Right renal pelvis (tissue), 4 donors: ENCODE results near the gene CDC20B. TPM values are rescaled to one million over a fixed set of nuclear protein-coding genes. Genes with fewer than 3 reads are reported as not detected.
A peak's percentile ranks its signal among the peaks of the same experiment; 100 is the strongest.

Experiments used
- DNase-seq, 4 donors: peaks; one replicate each; pipeline ENCODE4 v3.0.0-alpha.2; 2013; ENCODE audit warnings: low read depth in 4 of 4, low spot score in 3 of 4, missing footprints in 1 of 4
- polyA plus RNA-seq, 4 donors: library from polyadenylated mRNA; unstranded; fragments of 120-200 nt; gene quantifications; one replicate each; pipeline ENCODE4 v1.2.1, GENCODE V29; 2013; ENCODE audit not compliant: insufficient read length in 4 of 4

CDC20B gene
- 1 to 10 TPM in 1 of 4 donors, under 1 TPM in 3; 0.65 to 1.0 (median 0.83) TPM for polyA plus RNA-seq

- DNase-seq = peak in 3 of 4 donors; percentile 44 to 64 (median 48)
Observed at GRCh38 chr5:55172937-55173686, at the start of gene CDC20B. Gene CDC20B (minus strand): TSS chr5:55173177. CDS start chr5:55173000, 177 bp downstream.

GRCh38 chr5:55222092-55222984 is 49.4 kb upstream of the CDC20B start:
- DNase-seq = no peak

GRCh38 chr5:55220433-55221185 is 47.6 kb upstream of the CDC20B start:
- DNase-seq = no peak

GRCh38 chr5:55219770-55220169 is 46.8 kb upstream of the CDC20B start:
- no peak for DNase-seq

- peak in 1 of 4 donors; percentile 38 for DNase-seq
Observed at GRCh38 chr5:55218967-55219366, 46.0 kb upstream of the CDC20B start.

GRCh38 chr5:55211184-55211874 is 38.4 kb upstream of the CDC20B start:
- no peak for DNase-seq

- no peak for DNase-seq
Observed at GRCh38 chr5:55205001-55205400, 32.0 kb upstream of the CDC20B start.

- no peak for DNase-seq
Observed at GRCh38 chr5:55191165-55191564, 18.2 kb upstream of the CDC20B start.

GRCh38 chr5:55188656-55189540 is 15.9 kb upstream of the CDC20B start:
- DNase-seq = no peak

- no peak for DNase-seq
Observed at GRCh38 chr5:55187370-55187769, 14.4 kb upstream of the CDC20B start.

GRCh38 chr5:55180016-55180415 is 7.0 kb upstream of the CDC20B start:
- no peak for DNase-seq

GRCh38 chr5:55177078-55177477 is 4.1 kb upstream of the CDC20B start:
- DNase-seq = no peak

GRCh38 chr5:55176176-55176818 is 3.3 kb upstream of the CDC20B start:
- no peak for DNase-seq

GRCh38 chr5:55175781-55176175 is 2.8 kb upstream of the CDC20B start:
- no peak for DNase-seq

- no peak for DNase-seq
Observed at GRCh38 chr5:55173687-55174230, 782 bp upstream of the CDC20B start.

- DNase-seq = peak; percentile 63 to 75 (median 71)
Observed at GRCh38 chr5:55172051-55172899, 702 bp downstream of the CDC20B start.

- no peak for DNase-seq
Observed at GRCh38 chr5:55171471-55171870, 1.5 kb downstream of the CDC20B start.

GRCh38 chr5:55162666-55163065 is 10.3 kb downstream of the CDC20B start:
- DNase-seq = no peak
